Neural crest cell (in vitro differentiated cells): ENCODE data around the gene PLXNC1. TPM values are rescaled to one million over a fixed set of nuclear protein-coding genes. Genes with fewer than 3 reads are reported as not detected.
A peak's percentile ranks its signal among the peaks of the same experiment; 100 is the strongest.

Source experiments
- DNase-seq: peaks from one replicate; pipeline ENCODE4 v3.0.0; 2021; ENCODE audit warnings: low read depth, mixed read lengths, low spot score
- H3K27ac Mint-ChIP-seq: one replicate; pipeline ENCODE4 v1.8.0; 2021; ENCODE audit warnings: mild to moderate bottlenecking, mixed read lengths; ENCODE audit not compliant: unreplicated experiment
- H3K27me3 Mint-ChIP-seq: 2 replicates; pipeline ENCODE4 v1.8.0; 2021; ENCODE audit warnings: low read depth, mild to moderate bottlenecking, mixed read lengths
- H3K36me3 Mint-ChIP-seq: 2 replicates; pipeline ENCODE4 v1.8.0; 2021; ENCODE audit warnings: low read depth, mild to moderate bottlenecking, mixed read lengths
- H3K4me1 Mint-ChIP-seq: 2 replicates; pipeline ENCODE4 v1.8.0; 2021; ENCODE audit warnings: mixed read lengths
- H3K4me3 Mint-ChIP-seq: one replicate; pipeline ENCODE4 v1.8.0; 2021; ENCODE audit warnings: mild to moderate bottlenecking, mixed read lengths
- H3K9me3 Mint-ChIP-seq: 2 replicates; pipeline ENCODE4 v1.8.0; 2021; ENCODE audit warnings: mixed read lengths
- total RNA-seq: library from RNA; stranded (reverse); gene quantifications from 2 replicates; pipeline ENCODE4 v1.2.1, GENCODE V29; 2021
- TF ChIP-seq, protein P1 (sequence below): fragments of 200-600 bp; sonication (generic); conservative IDR thresholded peaks from 2 replicates; pipeline ENCODE4 v1.5.0; 2021; ENCODE audit warnings: antibody characterized with exemption, mild to moderate bottlenecking

Gene PLXNC1
- total RNA-seq, 1 donor from 2014 or later, result 5.8 TPM

DNA sequence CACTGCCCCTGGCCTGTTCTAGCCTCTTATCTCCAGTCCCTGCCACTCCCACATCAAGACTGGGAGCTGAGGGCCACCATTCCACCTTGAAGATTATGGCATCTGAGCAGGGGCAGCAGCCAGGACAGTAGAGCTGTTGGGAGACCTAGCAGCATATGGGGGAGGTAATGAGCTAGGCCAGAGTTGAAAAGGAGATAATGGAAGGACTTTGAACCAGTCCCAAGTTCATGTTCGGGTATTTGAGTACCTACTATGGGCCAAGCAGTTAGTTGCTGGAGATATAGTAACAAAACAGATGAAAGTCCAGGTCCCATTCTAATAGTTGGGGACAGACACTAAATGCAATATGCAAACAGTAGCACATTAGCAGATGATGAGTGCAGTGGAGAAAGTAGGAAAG, 151.5 kb downstream of the PLXNC1 start:
- TF ChIP-seq, protein P1, sequence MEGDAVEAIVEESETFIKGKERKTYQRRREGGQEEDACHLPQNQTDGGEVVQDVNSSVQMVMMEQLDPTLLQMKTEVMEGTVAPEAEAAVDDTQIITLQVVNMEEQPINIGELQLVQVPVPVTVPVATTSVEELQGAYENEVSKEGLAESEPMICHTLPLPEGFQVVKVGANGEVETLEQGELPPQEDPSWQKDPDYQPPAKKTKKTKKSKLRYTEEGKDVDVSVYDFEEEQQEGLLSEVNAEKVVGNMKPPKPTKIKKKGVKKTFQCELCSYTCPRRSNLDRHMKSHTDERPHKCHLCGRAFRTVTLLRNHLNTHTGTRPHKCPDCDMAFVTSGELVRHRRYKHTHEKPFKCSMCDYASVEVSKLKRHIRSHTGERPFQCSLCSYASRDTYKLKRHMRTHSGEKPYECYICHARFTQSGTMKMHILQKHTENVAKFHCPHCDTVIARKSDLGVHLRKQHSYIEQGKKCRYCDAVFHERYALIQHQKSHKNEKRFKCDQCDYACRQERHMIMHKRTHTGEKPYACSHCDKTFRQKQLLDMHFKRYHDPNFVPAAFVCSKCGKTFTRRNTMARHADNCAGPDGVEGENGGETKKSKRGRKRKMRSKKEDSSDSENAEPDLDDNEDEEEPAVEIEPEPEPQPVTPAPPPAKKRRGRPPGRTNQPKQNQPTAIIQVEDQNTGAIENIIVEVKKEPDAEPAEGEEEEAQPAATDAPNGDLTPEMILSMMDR, result no peak
- Mint-ChIP-seq H3K4me3 (no peak overlapping the region), H3K9me3 (peaks cover 2% of the 10 kb centered on the region), H3K36me3 (peaks cover 41% of the 10 kb centered on the region), H3K27me3 (no peaks in the 10 kb centered on the region), H3K4me1 (no peaks in the 10 kb centered on the region), H3K27ac (peak overlapping the region; percentile 2)
- DNase-seq, result no peak

DNA sequence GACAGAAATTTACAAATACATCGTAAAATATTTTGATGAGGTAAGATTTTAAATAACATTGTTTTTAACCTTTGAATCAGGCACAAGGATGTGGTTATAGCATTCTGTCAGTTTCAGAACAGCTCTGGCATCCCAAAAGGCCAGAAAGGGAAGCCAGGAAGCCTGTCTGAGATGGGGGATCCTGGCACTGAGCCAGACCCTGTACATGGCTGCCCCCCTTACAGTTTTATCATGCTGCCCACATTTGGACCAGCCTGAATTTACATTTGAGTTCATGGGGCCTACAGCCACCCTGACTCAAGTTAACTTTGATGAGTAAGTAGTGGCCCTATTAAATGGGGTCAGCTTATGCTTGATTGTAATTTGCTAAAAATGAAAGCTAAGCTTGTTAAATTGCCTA, 155.6 kb downstream of the PLXNC1 start:
- Mint-ChIP-seq H3K36me3 (peaks cover 27% of the 10 kb centered on the region), H3K4me3 (no peak overlapping the region), H3K9me3 (no peaks in the 10 kb centered on the region), H3K27me3 (no peaks in the 10 kb centered on the region), H3K4me1 (no peaks in the 10 kb centered on the region), H3K27ac (no peak overlapping the region)
- TF ChIP-seq, protein P1, result no peak
- DNase-seq, result no peak

DNA sequence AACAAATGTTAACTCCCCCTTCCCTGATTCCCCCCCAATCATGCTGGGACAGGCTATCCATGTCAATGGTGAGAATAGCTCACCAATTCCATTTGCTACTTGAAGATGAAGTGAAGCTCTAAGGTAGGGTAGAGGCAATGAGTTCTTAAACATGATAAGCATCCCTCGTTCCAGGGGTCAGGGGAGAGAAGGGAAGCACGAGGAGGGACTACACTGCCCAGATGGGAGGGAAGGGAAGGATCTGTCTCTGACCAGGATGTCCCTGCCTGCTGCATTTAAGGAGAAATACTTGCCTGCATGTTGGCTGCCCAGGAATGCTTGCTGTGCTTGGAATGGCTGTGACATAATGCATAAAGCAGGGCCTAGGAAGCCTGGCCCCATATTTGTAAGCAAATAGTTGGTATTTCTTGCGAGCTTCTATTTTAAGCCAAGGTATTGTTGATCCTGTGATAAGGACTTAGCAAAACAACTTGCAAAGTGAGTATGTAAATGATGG, 156.2 kb downstream of the PLXNC1 start:
- H3K4me3 Mint-ChIP-seq, result no peak overlapping the region
- DNase-seq, result no peak
- TF ChIP-seq, protein P1, result no peak
- H3K36me3 Mint-ChIP-seq, result peaks cover 29% of the 10 kb centered on the region
- H3K4me1 Mint-ChIP-seq, result no peaks in the 10 kb centered on the region
- H3K27ac Mint-ChIP-seq, result no peak overlapping the region
- no peaks in the 10 kb centered on the region for H3K9me3 Mint-ChIP-seq
- H3K27me3 Mint-ChIP-seq, result no peaks in the 10 kb centered on the region

DNA sequence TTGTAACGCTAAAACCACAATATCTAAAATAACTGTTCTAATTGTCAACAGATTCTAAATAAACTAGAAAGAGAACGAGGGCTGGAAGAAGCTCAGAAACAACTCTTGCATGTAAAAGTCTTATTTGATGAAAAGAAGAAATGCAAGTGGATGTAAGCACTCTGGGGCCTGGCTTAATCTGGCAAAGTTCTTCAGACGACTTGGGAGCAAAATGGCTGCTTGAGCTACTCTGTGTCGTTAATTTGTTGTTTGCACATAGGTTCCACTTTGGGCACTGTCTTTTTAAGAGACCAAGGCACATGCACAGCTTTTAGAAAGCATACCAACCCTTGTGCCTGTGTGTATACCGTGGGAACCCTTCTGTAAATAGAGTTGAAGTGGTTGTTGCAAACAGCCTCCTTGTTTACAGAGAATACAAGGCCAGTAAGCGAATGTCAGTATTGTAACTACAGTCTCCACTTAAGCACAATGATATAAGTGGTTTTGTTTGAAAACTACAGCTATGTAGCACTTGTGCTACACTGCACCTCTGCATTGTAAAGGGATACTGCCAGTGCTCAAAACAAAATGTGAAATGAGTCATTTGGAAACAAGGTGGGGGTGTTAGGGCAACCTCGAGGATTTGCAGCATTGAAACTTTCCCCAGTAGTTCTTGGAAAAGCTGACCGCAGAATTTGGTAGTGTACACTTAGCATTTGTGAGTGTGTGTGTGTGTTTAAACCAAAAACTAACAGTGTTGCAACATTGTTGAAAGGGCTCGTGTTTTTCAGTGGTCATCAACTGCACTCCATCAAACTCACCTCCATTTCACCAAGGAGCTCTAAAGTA, 157.0 kb downstream of the PLXNC1 start:
- H3K4me3 Mint-ChIP-seq, result no peak overlapping the region
- TF ChIP-seq, protein P1, result no peak
- no peak for DNase-seq

DNA sequence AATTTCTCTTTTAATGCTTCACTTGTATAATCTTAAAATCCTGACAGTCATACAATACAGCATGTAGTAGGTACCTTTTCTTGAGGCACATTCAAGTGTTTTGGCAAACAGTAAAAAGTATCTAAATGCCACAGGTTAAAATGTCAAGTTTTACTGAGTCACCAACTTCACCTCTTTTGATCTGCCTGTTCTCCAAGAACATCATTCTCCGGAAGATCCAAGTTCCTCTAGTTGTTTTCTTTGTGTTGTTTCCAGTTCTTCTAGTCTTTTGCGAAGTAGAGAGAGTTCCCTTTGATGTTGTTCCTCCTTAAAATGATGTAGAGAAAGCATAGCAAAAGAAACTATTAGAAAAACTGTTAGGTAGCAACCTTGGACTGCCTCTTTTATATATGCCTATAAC, 160.2 kb downstream of the PLXNC1 start:
- Mint-ChIP-seq H3K36me3 (peaks cover 21% of the 10 kb centered on the region), H3K27me3 (no peaks in the 10 kb centered on the region), H3K27ac (no peak overlapping the region), H3K4me3 (no peak overlapping the region), H3K9me3 (no peaks in the 10 kb centered on the region), H3K4me1 (no peaks in the 10 kb centered on the region)
- DNase-seq, result no peak
- TF ChIP-seq, protein P1, result no peak

More for the DNA sequence above, 157.0 kb downstream of the PLXNC1 start:
- no peak overlapping the region for H3K27ac Mint-ChIP-seq
- peaks cover 24% of the 10 kb centered on the region for H3K36me3 Mint-ChIP-seq
- H3K27me3 Mint-ChIP-seq, result no peaks in the 10 kb centered on the region
- no peaks in the 10 kb centered on the region for H3K9me3 Mint-ChIP-seq
- no peaks in the 10 kb centered on the region for H3K4me1 Mint-ChIP-seq
